ENCODE measurements around the gene RBM33.

Gene RBM33, protein sequence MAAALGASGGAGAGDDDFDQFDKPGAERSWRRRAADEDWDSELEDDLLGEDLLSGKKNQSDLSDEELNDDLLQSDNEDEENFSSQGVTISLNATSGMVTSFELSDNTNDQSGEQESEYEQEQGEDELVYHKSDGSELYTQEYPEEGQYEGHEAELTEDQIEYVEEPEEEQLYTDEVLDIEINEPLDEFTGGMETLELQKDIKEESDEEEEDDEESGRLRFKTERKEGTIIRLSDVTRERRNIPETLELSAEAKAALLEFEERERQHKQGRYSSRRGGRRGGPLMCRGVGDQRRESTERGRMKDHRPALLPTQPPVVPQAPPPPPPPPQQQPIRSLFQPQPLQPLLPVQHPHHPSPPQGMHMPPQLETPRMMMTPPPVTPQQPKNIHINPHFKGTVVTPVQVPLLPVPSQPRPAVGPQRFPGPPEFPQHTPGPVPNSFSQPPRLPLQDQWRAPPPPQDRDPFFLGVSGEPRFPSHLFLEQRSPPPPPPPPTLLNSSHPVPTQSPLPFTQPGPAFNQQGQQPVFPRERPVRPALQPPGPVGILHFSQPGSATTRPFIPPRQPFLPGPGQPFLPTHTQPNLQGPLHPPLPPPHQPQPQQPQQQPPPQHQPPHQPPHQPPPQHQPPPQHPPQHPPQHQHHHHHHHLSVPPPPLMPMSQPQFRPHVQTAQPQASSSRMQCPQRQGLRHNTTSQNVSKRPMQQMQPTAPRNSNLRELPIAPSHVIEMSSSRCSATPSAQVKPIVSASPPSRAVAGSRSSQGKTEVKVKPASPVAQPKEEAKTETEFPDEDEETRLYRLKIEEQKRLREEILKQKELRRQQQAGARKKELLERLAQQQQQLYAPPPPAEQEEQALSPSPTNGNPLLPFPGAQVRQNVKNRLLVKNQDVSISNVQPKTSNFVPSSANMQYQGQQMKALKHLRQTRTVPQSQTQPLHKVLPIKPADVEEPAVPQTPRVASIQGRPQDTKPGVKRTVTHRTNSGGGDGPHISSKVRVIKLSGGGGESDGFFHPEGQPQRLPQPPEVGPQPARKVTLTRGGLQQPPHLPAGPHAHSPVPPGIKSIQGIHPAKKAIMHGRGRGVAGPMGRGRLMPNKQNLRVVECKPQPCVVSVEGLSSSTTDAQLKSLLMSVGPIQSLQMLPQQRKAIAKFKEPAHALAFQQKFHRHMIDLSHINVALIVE

DNA sequence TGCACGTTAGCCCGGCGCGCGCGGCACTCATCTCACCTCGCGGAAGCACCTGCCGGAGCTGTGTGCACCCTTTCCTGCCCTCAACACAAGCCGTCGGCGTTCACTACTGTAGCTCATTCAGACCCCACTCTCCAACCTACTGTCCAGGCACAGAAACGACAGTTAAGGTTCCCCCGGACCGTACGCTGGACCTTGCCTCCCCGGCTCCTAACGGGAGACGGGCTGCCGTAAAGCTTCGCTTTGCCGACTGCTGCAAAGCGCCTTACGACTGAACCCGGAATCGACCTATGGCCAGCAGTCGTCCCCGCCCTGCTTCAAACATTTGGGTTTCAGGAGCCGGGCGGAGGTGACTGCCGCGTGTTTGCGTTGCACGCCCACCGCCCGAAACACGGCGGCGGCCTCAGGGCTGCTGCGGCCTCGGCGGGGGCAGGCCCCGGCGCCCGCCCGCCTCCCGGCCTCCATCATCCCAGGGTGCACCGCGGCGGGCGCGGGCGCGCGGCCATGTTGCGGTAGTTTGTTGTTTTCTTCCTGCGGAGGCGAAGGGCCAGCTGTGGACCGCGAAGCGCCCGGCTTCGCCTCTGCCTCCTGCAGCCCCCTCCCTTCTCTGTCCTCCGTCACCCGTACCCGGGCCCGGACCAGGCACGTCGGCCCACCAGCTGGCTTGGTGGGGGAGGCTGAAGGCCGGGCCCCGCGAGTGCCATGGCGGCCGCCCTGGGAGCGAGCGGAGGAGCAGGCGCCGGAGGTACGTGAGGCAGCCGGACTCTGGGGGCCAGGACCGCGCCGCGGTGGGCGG is at the start of gene RBM33:
Gene RBM33, plus strand, starts transcription at position 484 of the 793 bp plus-strand sequence. Its CDS starts 216 bp downstream, at position 700.
- peaks cover 10% of the 10 kb centered on the region for H3K9me3 ChIP-seq (ENCODE audit: control insufficient read depth, insufficient read depth, low read length)
- H3K4me1 ChIP-seq (ENCODE audit: insufficient read depth, low read length), result no peaks in the 10 kb centered on the region
- peak within 1 kb of the TSS; percentile 70 for H3K9ac ChIP-seq (ENCODE audit: low read depth, low read length)
- H3K36me3 ChIP-seq (ENCODE audit: insufficient read depth, low read length), result peaks cover 8% of the 10 kb centered on the region; the same call in 1 of the 2 replicates

DNA sequence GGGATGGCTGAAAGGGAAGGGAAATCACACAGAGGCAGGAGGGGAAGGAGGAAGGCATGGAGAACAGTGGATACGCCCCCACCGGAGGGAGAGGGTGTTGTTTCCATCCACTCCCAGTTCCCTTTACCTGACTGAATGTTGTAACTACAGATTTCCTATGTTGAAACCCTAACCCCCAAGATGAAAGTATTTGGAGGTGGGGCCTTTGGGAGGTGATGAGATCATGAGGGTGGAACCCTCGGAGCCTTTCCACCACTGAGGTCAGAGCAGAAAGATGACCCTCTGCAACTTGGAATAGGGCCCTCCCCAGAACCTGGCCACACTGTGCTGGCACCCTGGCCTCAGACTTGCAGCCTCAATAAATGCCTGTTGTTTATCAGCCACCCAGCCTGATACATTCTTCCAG is 49.5 kb upstream of the RBM33 start:
- Histone ChIP-seq H3K4me1 (ENCODE audit: insufficient read depth, low read length) (peaks cover 6% of the 10 kb centered on the region), H3K9ac (ENCODE audit: low read depth, low read length) (no peak overlapping the region), H3K9me3 (ENCODE audit: control insufficient read depth, insufficient read depth, low read length) (no peaks in the 10 kb centered on the region), H3K36me3 (ENCODE audit: insufficient read depth, low read length) (no peaks in the 10 kb centered on the region)

DNA sequence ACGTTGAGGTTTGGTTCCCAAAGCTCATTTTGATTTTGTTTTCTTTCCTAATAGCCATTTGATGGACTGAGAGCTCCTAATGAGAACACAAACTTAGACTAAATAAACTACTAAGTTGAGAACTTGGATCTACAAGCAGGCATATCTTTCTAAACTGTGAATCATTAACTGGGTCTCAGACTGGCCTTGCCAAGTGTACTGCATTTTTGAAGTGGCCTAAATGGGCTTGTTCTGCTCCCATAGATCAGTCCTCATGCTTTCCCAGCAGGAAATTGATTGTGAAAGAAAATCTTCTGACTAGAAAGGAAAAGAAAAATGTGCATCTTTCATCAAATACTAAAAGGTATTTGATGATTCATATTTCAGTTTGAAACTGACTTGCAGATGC is 46.7 kb upstream of the RBM33 start:
- Histone ChIP-seq H3K9me3 (ENCODE audit: control insufficient read depth, insufficient read depth, low read length) (no peaks in the 10 kb centered on the region), H3K4me1 (ENCODE audit: insufficient read depth, low read length) (peaks cover 6% of the 10 kb centered on the region), H3K9ac (ENCODE audit: low read depth, low read length) (no peak overlapping the region), H3K36me3 (ENCODE audit: insufficient read depth, low read length) (no peaks in the 10 kb centered on the region)

DNA sequence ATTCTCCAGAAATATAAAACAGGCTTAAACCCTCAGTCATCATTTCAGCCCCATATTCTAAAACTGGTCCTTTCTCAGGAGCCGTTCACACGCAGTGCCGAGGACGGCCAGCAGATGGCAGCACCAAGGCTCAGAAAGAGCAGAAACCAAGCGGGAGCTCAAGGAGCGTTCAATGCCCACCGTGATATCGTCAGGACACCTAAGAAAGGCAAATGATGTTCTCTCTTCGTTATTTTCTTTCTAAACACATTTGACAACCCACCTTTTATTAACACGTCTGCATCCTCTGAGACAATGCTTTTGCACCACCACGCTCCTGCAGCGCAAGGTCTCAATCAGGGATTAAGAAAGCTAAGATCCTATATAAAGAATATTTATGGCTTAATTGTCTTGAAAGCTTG is 45.7 kb upstream of the RBM33 start:
- Histone ChIP-seq H3K36me3 (ENCODE audit: insufficient read depth, low read length) (no peaks in the 10 kb centered on the region), H3K9me3 (ENCODE audit: control insufficient read depth, insufficient read depth, low read length) (no peaks in the 10 kb centered on the region), H3K9ac (ENCODE audit: low read depth, low read length) (no peak overlapping the region), H3K4me1 (ENCODE audit: insufficient read depth, low read length) (peaks cover 6% of the 10 kb centered on the region)

DNA sequence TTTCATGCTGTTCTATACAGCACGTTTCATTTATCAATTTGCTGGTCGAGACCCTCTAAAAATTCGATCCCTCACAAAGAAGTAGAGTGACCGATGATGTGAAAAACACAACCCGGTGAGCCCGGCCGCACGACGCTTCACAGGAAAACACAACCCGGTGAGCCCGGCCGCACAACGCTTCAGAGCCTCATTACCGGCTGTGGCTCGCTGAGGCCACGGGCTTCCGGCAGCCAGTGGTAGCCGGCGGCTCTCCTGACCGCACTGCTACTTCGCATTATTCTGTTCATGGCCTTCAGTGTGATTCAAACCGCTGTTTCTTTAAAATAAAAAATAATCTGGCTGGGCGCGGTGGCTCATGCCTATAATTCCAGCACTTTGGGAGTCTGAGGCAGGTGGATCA is 42.3 kb upstream of the RBM33 start:
- no peaks in the 10 kb centered on the region for H3K9me3 ChIP-seq (ENCODE audit: control insufficient read depth, insufficient read depth, low read length)
- H3K9ac ChIP-seq (ENCODE audit: low read depth, low read length), result no peak overlapping the region
- no peaks in the 10 kb centered on the region for H3K36me3 ChIP-seq (ENCODE audit: insufficient read depth, low read length)
- no peaks in the 10 kb centered on the region for H3K4me1 ChIP-seq (ENCODE audit: insufficient read depth, low read length)

DNA sequence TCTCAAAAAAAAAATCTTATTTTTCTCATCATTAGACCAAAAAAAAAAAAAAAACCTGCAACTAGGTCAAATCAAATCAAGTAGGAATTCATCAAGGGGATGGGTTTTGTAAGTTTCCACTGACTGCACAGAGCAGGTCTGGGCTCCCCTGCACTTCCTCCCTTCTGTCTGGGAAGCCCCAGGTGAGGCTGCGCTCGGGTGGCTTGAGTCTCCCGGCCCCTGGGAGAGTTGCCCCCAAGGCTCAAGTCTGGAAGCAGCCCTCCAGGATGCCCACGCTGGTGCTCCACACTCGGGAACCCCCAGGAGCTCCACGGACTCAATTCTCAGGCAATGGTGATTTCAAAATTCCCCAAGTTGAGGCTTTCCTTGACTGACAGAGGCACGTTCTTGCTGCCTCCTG is 41.7 kb upstream of the RBM33 start:
- no peak overlapping the region for H3K9ac ChIP-seq (ENCODE audit: low read depth, low read length)
- no peaks in the 10 kb centered on the region for H3K36me3 ChIP-seq (ENCODE audit: insufficient read depth, low read length)
- no peaks in the 10 kb centered on the region for H3K9me3 ChIP-seq (ENCODE audit: control insufficient read depth, insufficient read depth, low read length)
- no peaks in the 10 kb centered on the region for H3K4me1 ChIP-seq (ENCODE audit: insufficient read depth, low read length)

DNA sequence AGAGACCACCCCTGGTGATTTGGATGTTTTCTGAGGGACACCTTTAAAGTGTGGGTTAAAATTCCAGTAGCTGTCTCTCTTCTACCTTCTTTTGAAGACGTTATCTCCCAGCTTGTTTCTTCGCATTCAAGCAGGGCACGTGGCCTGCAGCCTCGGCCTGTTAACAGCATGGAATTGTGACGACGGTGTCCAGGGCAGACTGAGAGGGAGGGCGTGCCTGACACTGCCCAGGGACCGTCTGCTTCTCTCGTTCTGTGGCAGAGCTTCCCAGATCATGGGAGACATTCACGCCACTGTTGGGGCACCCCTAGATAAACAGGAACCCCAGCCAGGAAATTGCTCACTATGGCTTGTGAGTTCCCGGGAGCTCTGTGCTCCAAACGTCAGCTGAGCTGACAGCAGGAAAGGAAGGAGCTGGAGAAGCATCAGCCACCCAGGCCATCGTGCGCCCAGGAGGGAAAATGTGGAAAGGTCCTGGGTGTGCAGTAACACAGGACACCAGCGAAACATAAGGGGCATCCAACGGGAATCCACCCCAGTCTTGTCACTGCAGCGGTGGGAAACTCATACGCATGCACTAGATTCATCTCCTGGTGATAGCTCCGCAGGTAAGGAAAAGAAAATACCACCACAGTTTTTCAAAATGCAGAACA is 41.1 kb upstream of the RBM33 start:
- no peak overlapping the region for H3K9ac ChIP-seq (ENCODE audit: low read depth, low read length)
- H3K4me1 ChIP-seq (ENCODE audit: insufficient read depth, low read length), result no peaks in the 10 kb centered on the region
- no peaks in the 10 kb centered on the region for H3K36me3 ChIP-seq (ENCODE audit: insufficient read depth, low read length)
- H3K9me3 ChIP-seq (ENCODE audit: control insufficient read depth, insufficient read depth, low read length), result no peaks in the 10 kb centered on the region

DNA sequence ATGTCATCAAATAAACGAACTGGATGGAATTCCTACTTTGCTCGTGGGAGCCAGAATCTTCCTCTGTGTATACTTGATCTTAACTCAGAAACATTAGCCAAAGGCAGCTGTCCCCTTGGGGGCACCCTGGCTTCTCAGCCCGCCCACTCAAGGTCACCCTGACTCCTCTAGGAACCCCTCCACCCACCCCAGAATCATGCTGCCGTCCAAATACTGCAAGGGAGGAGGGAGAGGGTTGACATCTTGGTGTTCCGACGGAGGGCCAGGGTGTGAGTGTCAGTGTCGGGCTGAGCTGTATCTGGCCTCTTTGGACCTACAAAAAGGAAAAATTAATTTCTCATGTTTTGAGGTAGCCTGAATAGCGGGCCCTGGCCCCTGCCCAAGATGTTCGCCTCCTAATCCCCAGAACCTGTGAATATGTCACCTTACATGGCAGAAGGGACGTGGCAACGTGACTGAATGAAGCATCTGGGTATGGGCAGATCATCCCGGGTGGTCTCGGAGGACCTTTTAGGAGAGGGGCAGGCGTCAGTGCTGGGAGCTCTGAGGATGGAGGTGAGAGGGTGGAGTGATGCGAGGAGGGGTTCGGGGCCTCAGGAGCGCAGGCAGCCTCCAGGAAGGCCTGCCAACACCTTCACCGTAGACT is 40.5 kb upstream of the RBM33 start:
- Histone ChIP-seq H3K4me1 (ENCODE audit: insufficient read depth, low read length) (no peaks in the 10 kb centered on the region), H3K9ac (ENCODE audit: low read depth, low read length) (no peak overlapping the region), H3K9me3 (ENCODE audit: control insufficient read depth, insufficient read depth, low read length) (no peaks in the 10 kb centered on the region), H3K36me3 (ENCODE audit: insufficient read depth, low read length) (no peaks in the 10 kb centered on the region)

DNA sequence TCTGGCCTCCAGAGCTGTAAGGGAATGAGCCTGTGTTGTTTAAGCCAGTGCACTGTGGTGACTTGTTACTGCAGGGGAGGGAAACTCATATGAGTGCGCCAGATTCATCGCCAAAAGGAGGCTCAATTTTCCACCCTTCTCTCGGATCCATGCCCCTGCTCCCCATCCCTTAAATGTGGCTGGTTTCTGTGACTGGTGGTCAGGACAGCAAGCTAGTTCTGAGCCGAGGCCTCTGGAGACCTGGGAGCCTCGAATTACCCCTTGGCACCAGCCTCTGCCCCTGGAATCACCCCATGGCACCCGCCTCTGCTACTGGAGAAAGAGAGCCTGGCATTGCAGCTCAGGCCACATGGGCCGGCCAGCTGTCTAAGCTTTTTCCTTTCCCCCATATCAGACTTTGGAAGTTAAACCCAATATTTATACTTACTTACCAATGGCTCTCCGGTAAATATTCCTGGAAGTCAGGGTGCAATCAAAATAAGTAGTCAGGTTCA is 39.9 kb upstream of the RBM33 start:
- no peaks in the 10 kb centered on the region for H3K9me3 ChIP-seq (ENCODE audit: control insufficient read depth, insufficient read depth, low read length)
- H3K4me1 ChIP-seq (ENCODE audit: insufficient read depth, low read length), result no peaks in the 10 kb centered on the region
- no peaks in the 10 kb centered on the region for H3K36me3 ChIP-seq (ENCODE audit: insufficient read depth, low read length)
- H3K9ac ChIP-seq (ENCODE audit: low read depth, low read length), result no peak overlapping the region

DNA sequence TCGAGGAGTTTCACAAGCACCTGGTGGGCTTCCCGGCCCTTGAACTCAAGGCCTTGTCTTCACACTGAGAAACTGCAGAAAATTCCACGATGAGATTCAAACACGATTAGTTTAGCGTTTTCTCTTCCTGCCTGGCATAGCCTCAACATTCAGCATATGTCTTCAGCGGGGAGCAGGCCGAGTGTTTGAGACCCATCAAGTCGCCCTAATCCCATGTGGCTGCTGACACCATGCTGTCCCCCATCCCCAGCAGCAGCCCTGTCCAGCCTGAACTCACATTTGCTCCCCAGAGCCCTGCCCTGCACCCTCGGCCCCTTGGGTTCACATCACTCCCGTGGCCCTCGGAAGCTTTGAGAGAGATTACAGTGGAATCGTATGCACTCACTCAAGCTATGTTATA is 35.3 kb upstream of the RBM33 start:
- Histone ChIP-seq H3K9ac (ENCODE audit: low read depth, low read length) (no peak overlapping the region), H3K9me3 (ENCODE audit: control insufficient read depth, insufficient read depth, low read length) (no peaks in the 10 kb centered on the region), H3K4me1 (ENCODE audit: insufficient read depth, low read length) (no peaks in the 10 kb centered on the region), H3K36me3 (ENCODE audit: insufficient read depth, low read length) (no peaks in the 10 kb centered on the region)

DNA sequence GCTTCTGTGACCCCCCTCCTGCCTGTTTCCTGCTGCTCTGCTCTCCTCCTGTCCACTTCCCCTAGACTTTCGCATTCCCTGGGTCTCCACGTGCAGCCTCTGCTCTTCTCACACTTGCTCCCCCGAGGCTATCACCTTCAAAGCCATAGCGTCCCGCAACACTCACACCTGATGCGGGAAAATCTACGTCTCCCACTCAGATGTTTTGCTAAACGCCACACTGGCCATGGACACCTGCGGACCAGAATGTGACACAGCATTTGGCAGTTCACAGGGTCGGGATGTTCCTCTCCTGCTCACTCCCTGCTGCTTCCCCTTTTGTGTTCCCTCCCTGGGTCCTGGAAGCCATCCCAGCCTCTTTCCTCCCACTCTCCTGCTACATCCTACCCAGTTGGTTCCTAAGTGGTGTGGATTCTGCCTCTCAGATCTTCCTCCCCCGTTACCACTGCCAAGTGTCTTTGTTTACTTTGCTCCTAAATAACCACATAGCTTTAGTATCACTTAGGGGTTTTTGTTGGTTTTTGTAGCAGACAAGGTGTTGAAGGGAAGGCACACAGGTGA is 33.7 kb upstream of the RBM33 start:
- Histone ChIP-seq H3K9ac (ENCODE audit: low read depth, low read length) (no peak overlapping the region), H3K36me3 (ENCODE audit: insufficient read depth, low read length) (no peaks in the 10 kb centered on the region), H3K4me1 (ENCODE audit: insufficient read depth, low read length) (no peaks in the 10 kb centered on the region), H3K9me3 (ENCODE audit: control insufficient read depth, insufficient read depth, low read length) (no peaks in the 10 kb centered on the region; the same call in 1 of the 2 replicates)

DNA sequence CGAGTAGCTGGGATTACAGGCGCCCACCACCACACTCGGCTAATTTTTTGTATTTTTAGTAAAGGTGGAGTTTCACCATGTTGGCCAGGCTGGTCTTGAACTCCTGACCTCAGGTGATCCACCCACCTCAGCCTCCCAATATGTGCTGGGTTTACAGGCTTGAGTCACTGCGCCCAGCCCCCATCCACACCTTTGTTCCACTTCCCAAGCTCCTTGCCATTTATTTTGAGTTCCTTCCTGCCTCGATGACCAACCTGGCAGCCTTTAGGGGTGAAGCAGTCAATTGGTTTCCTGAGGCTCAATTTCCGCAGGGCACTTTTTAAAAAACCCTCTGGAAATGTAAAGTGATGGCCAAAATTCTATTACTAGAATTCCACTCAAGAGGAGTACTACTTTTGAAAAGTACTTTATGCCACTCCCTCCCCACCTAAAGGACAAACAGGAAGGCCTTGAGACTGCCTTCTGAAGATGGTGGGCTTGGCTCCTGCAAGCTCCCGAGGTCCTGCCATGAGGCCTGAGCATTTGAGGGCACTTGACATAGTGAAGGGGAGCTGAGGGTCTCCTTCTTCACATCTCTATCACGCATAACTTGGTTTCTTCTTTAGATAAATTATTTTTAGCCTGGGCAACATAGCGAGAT is 32.5 kb upstream of the RBM33 start:
- H3K36me3 ChIP-seq (ENCODE audit: insufficient read depth, low read length), result no peaks in the 10 kb centered on the region
- H3K9me3 ChIP-seq (ENCODE audit: control insufficient read depth, insufficient read depth, low read length), result no peaks in the 10 kb centered on the region; the same call in 1 of the 2 replicates
- no peaks in the 10 kb centered on the region for H3K4me1 ChIP-seq (ENCODE audit: insufficient read depth, low read length)
- H3K9ac ChIP-seq (ENCODE audit: low read depth, low read length), result no peak overlapping the region

All from ES-I3 (cell line).